Cardiac fibroblast (primary cell): Measurements from ENCODE around the gene RAPSN.

ENCODE experiments used
- DNase-seq, 2 donors: peaks; one replicate each; pipeline versions ENCODE4 v3.0.0 to v3.0.0-alpha.2; 2010; ENCODE audit warnings: low read depth in 2 of 2
- H3K4me3 ChIP-seq, 2 donors: replicated peaks in 1 of 2; 1 replicate in 1 of 2; 2 replicates in 1 of 2; pipeline ENCODE4 v1.5.1; 2011; ENCODE audit warnings: low read depth in 2 of 2, low read length in 2 of 2, mild to moderate bottlenecking in 2 of 2, moderate library complexity in 1 of 2
- TF ChIP-seq, protein P1 (sequence below): IDR thresholded peaks from one replicate; pipeline ENCODE4 v1.5.1; 2011; ENCODE audit warnings: low read depth, mild to moderate bottlenecking, low read length, inconsistent platforms

RAPSN gene

DNA sequence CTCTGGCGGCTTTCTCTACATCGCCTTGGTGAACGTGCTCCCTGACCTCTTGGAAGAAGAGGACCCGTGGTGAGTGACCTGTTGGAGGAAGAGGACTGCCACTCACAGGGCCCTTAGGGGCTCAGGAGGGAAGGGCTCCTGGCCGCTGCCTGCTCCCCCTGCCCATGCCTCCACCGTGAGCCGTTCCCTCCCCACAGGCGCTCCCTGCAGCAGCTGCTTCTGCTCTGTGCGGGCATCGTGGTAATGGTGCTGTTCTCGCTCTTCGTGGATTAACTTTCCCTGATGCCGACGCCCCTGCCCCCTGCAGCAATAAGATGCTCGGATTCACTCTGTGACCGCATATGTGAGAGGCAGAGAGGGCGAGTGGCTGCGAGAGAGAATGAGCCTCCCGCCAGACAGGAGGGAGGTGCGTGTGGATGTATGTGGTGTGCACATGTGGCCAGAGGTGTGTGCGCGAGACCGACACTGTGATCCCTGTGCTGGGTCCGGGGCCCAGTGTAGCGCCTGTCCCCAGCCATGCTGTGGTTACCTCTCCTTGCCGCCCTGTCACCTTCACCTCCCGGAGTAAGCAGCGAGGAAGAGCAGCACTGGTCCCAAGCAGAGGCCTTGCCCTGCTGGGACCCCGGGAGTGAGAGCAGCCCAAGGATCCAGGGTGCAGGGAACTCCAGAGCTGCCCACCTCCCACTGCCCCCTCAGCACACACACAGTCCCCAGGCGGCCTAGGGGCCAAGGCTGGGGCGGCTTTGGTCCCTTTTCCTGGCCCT, 33.7 kb downstream of the RAPSN start:
- no peak overlapping the region for H3K4me3 ChIP-seq
- no peak for DNase-seq
- TF ChIP-seq, protein P1, sequence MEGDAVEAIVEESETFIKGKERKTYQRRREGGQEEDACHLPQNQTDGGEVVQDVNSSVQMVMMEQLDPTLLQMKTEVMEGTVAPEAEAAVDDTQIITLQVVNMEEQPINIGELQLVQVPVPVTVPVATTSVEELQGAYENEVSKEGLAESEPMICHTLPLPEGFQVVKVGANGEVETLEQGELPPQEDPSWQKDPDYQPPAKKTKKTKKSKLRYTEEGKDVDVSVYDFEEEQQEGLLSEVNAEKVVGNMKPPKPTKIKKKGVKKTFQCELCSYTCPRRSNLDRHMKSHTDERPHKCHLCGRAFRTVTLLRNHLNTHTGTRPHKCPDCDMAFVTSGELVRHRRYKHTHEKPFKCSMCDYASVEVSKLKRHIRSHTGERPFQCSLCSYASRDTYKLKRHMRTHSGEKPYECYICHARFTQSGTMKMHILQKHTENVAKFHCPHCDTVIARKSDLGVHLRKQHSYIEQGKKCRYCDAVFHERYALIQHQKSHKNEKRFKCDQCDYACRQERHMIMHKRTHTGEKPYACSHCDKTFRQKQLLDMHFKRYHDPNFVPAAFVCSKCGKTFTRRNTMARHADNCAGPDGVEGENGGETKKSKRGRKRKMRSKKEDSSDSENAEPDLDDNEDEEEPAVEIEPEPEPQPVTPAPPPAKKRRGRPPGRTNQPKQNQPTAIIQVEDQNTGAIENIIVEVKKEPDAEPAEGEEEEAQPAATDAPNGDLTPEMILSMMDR: no peak

DNA sequence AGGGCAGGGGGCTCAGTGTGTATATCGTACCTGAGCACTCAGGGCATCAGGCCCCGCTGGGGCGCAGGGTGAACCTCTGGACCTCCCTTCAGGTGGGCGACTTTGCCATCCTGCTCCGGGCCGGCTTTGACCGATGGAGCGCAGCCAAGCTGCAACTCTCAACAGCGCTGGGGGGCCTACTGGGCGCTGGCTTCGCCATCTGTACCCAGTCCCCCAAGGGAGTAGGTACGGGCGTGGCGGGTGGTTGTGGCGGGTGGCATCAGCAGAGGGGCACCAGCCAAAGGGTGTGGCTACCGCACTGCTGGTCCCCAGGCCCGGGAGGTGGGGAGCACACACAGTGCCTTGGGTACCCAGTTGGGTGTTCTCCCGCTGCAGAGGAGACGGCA, 34.3 kb downstream of the RAPSN start:
- H3K4me3 ChIP-seq: no peak overlapping the region
- TF ChIP-seq, protein P1: no peak
- DNase-seq: no peak

DNA sequence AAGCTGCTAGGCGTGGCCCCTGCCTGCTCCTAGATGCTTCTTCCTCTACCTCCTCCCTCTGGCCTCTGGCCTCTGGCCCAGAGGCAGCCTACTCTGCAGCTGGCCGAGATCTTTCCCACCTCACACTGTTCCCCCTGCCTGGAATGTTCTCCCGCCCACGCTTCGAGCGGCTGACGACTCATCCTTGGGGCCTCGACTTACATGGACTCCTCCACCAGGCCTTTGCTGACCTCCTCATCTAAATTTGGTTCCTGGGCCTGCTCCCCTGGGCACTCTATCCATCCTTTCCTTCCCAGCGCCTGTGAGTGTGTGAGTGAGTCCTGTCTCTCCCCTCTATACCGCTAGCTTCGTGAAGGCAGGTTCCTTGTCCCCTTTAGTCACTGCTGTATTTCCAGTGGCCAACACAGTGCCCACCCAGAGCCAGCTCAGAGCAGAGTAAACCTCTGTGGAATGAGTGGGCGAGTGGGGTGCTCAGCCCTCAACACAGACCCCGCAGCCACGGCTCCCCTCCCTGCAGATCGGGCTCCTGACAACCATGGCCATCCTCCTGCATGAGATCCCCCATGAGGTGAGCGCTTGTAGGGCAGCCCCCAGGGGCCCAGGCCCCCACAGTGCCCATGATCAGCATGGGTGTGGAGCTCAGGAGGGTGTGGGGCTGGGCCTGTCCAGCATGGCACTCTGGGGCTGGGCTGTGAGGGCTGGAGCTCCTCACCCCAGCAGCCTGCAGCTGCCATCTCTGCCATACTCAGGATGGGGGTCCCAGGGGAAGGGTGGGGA, 34.8 kb downstream of the RAPSN start:
- H3K4me3 ChIP-seq: no peak overlapping the region
- peak; percentile 76 to 78 for DNase-seq
- TF ChIP-seq, protein P1: no peak

DNA sequence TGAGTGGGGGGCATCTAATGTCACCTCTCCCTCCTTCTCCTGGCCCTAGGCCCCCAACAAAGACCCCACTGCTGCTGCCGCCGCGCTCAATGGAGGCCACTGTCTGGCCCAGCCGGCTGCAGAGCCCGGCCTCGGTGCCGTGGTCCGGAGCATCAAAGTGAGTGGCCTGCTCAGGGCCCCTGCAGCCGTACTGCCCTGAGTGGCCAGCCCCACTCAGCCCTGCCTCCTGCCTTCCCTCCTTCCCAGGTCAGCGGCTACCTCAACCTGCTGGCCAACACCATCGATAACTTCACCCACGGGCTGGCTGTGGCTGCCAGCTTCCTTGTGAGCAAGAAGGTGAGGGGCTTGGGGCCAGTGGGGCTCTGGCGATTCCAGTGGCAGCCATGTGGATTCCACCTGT, 35.6 kb downstream of the RAPSN start:
- no peak for DNase-seq
- TF ChIP-seq, protein P1: no peak
- H3K4me3 ChIP-seq: no peak overlapping the region

DNA sequence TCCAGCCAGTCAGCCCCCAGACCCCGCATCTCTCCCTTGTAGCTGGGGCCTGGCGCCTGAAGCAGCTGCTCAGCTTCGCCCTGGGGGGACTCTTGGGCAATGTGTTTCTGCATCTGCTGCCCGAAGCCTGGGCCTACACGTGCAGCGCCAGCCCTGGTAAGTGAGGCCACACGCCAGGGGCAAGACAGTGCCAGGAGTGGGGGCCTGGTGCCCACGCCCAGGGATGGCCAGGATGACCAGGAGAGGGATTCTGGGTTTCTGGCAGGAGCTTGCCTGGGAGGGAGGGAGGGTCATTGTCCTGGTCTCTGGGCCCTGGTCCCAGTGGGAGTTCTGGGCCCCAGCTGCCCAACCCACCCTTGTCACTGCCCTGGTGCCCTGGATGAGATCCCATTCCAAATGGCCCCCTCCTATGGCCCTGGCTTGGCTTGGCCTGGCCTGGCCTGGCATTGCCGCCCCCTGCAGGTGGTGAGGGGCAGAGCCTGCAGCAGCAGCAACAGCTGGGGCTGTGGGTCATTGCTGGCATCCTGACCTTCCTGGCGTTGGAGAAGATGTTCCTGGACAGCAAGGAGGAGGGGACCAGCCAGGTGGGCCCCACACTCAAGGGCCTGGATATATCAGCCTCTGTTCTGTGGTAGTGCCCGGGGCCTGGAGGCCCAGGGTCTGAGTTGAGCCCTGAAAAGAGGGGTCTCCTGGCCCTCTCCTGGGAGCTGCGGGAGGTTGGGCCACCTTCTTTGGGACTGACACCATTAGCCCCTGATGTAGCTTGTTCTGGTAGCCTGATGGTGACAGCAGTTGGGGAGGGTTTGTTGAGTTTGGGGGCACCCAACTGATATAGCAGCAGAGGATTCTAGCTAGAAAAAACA, 36.8 kb downstream of the RAPSN start:
- no peak overlapping the region for H3K4me3 ChIP-seq
- TF ChIP-seq, protein P1: peak; percentile 93
- peak; percentile 53 to 57 for DNase-seq

DNA sequence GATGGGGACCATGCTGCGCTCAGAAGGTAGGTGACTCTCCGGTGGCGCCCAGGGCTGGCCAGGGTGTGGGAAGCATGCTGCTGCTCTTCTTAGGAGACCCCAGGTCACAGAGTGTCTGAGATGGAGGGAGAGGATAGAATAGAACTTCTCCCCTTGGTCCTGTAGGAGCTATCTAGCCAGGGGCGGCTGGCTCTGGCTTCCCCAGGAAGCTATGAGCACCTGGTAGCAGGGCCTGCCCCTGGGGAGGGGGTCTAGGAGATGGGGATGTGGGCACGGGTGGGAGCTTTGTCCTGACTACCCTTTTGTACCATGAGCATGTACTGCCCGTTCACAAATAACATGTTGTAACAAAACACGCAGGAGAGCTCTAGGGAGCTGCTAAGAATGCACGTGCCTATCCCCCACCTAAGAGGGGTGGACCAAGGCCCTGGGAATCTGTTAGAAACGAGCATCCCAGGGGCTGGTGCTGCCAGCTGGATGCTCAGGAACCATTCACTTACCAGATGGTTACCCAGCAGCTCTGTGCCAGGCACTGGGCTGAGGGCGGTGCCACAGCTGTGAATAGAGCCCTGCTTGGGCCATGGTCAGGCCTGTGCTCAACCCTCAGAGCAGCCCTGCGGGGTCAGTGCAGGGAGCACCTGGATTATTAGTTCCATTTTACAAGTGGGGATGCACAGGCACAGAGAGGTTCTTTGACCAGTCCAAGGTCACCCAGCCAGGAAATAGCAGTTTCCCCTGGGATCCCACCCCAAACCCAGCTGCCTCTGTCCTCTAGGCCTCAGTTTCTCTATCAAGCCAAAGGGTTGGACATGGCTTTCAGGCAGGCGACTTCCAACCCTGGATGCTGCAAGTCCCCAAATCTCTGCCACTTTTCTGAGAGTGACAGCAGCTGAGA, 38.3 kb downstream of the RAPSN start:
- peak overlapping the region; percentile 64 to 80 for H3K4me3 ChIP-seq
- DNase-seq: no peak
- TF ChIP-seq, protein P1: no peak
